Heart left ventricle (tissue), 16 donors: Measurements from ENCODE around the gene DRG1. TPM values are rescaled to one million over a fixed set of nuclear protein-coding genes. Genes with fewer than 3 reads are reported as not detected.
"Not testable (repeated sequence)": the region's sequence is repeated elsewhere in the genome, so short reads cannot be mapped to it uniquely, and the experiment has no call there.

Experiments
- ATAC-seq, 4 donors: fragments of 200-7000 bp; cut with Tn5 transposase; one replicate each; pipeline ENCODE4 v1.9.1; 2020 to 2022; ENCODE audit warnings: moderate library complexity in 4 of 4, mild to moderate bottlenecking in 3 of 4, moderate number of reproducible peaks in 1 of 4
- DNase-seq, 5 donors: peaks; one replicate each; pipeline ENCODE4 v3.0.0-alpha.2; 2020
- H3K27ac ChIP-seq, 12 donors: fragments of 200-600 bp; sonication (generic) in 4 of 12; one replicate each; pipeline versions ENCODE4 v1.5.0 to v1.8.0; 2016 to 2022; ENCODE audit warnings: mild to moderate bottlenecking in 2 of 12
- H3K27me3 ChIP-seq, 9 donors: fragments of 200-600 bp; sonication (generic) in 2 of 9; one replicate each; pipeline versions ENCODE4 v1.5.1 to v1.8.0; 2016 to 2022; ENCODE audit warnings: mild to moderate bottlenecking in 3 of 9
- H3K36me3 ChIP-seq, 9 donors: fragments of 200-600 bp; sonication (generic) in 2 of 9; one replicate each; pipeline versions ENCODE4 v1.5.0 to v1.8.0; 2018 to 2022; ENCODE audit warnings: mild to moderate bottlenecking in 2 of 9
- H3K4me1 ChIP-seq, 12 donors: fragments of 200-600 bp; sonication (generic) in 4 of 12; one replicate each; pipeline versions ENCODE4 v1.5.0 to v1.8.0; 2016 to 2022; ENCODE audit warnings: mild to moderate bottlenecking in 3 of 12
- H3K4me3 ChIP-seq, 12 donors: fragments of 200-600 bp; sonication (generic) in 4 of 12; one replicate each; pipeline versions ENCODE4 v1.5.0 to v1.8.0; 2017 to 2022; ENCODE audit warnings: mild to moderate bottlenecking in 9 of 12, moderate library complexity in 4 of 12
- H3K9me3 ChIP-seq, 12 donors: fragments of 200-600 bp; sonication (generic) in 4 of 12; one replicate each; pipeline versions ENCODE4 v1.5.0 to v1.8.0; 2016 to 2022; ENCODE audit warnings: mild to moderate bottlenecking in 1 of 12
- CTCF ChIP-seq, 12 donors: fragments of 200-600 bp; sonication (generic) in 4 of 12; IDR thresholded peaks; one replicate each; pipeline versions ENCODE4 v1.5.0 to v1.8.0; 2018 to 2022; ENCODE audit warnings: antibody characterized with exemption in 12 of 12, mild to moderate bottlenecking in 5 of 12
- POLR2A ChIP-seq, 2 donors: fragments of 450-650 bp; IDR thresholded peaks; one replicate each; pipeline ENCODE4 v1.6.1; 2017; ENCODE audit warnings: antibody characterized with exemption in 2 of 2, mild to moderate bottlenecking in 2 of 2, moderate library complexity in 2 of 2
- WGBS, 4 donors: extraction: QIAGEN DNeasy Blood & Tissue Kit in 2 of 4; methylation state at CpG; one replicate each; pipeline versions ENCODE4 v1.1.5 to v1.1.7; 2013 to 2018; 5-methylcytosine and 5-hydroxymethylcytosine counted together
- intact Hi-C, 10 donors: fragments of 100-400 bp; cut with DNase I; formaldehyde crosslinking; loops; one replicate each; pipeline versions ENCODE4 v1.11.1 to v1.14.2; 2022
- polyA plus RNA-seq, 2 donors: library from polyadenylated mRNA; stranded (reverse); fragments of 200-250 nt; gene quantifications; one replicate each; pipeline ENCODE4 v1.2.3, GENCODE V29; 2013
- total RNA-seq, 9 donors: library from RNA; depleted of rRNA in 2 of 9; stranded (reverse); fragments of >200 nt in 2 of 9; fragmentation: NEBNext Ultra II Directional in 3 of 9; extraction: Animal tissue kit (Norgen Biotek cat#: 25700) in 3 of 9; gene quantifications; one replicate each; pipeline versions ENCODE4 v1.1.0 to v1.2.4, GENCODE V29; 2016 to 2023
- donor health status: ischemic (EF 13 %, LVEDD 7.1; RV severe dilation, severe dysfunction).
- donor health status: healthy with polysubstance abuse.
- donor health status: DM: no; HTN: yes; CAD: no.
- donor health status: DM: no; HTN: no; CAD: no.
- donor health status: ischemic (EF 25% LVEDD 6.9; RV normal size, moderate dysfunction).
- donor health status: ischemic (EF 25% LVEDD 5.7; RV mildly dilated, moderate dysfunction).
- donor health status: healthy.
- donor health status: DM: yes; HTN: yes; CAD: no.
- donor health status: ischemic (EF 35%, LVEDD 5.7; RV mildly dilated, moderate dysfunction).
- donor health status: nonischemic (EF 11% LVEDD 7.7; RV severe dilation, severe dysfunction).
- donor health status: DM: yes; HTN: yes; CAD: no.
- donor health status: PGD.
- donor health status: ischemic (EF 29% LVEDD 5.4; RV normal size, mild dysfunction).
- donor health status: nonischemic (EF 23%, LVEDD 6.1; RV moderate dilation, normal function).

DRG1 gene
- total and polyA plus RNA-seq, 11 donors, result 50.1 to 94.8 (median 55.5) TPM

GRCh38 chr22:31394326-31394725 lies 5.1 kb upstream of the DRG1 start:
- TF ChIP-seq CTCF (IDR thresholded peaks at IDR 0.05), result no peak
- intact Hi-C loops, result no loop called here
- no peak overlapping the region for H3K4me3 ChIP-seq

GRCh38 chr22:31398231-31398630 lies 1.2 kb upstream of the DRG1 start:
- DNase-seq, result no peak
- ATAC-seq, result no peak
- H3K27me3 ChIP-seq, result no peaks in the 10 kb centered on the region
- H3K27ac ChIP-seq, result peak overlapping the region in 2 of 12 donors; percentile 90 to 93
- H3K4me3 ChIP-seq, result peak overlapping the region in 1 of 12 donors; percentile 80
- peaks cover 0 to 28% (median 16%) of the 10 kb centered on the region in 9 donors for H3K36me3 ChIP-seq
- intact Hi-C loops, result loop anchor here in 8 of 10 donors (2.0 to 5.0 kb wide), 3 partner anchors 51 to 99 kb away; partner anchors contain the start of genes PATZ1 (in 8 of the 8) and SFI1 (in 1 of the 8)
- TF ChIP-seq CTCF (IDR thresholded peaks at IDR 0.05) (no peak), POLR2A (IDR thresholded peaks at IDR 0.05) (no peak)
- H3K4me1 ChIP-seq, result peaks cover 3 to 22% (median 13%) of the 10 kb centered on the region in 12 donors
- 79 to 83% (median 79%) methylated on average over 5 of the region's 5 CpGs for WGBS, 4 donors
- H3K9me3 ChIP-seq, result no peaks in the 10 kb centered on the region

More at GRCh38 chr22:31394326-31394725, 5.1 kb upstream of the DRG1 start:
- Histone ChIP-seq H3K4me1 (peaks cover 0 to 9% (median 3%) of the 10 kb centered on the region in 12 donors), H3K27ac (no peak overlapping the region), H3K27me3 (no peaks in the 10 kb centered on the region), H3K36me3 (no peaks in the 10 kb centered on the region), H3K9me3 (no peaks in the 10 kb centered on the region)
- WGBS, 4 donors, result 65 to 74% (median 72%) methylated on average over 3 of the region's 3 CpGs
- ATAC-seq (no peak), DNase-seq (no peak)

- WGBS, 4 donors, result 1 to 2% (median 2%) methylated on average over 11 of the region's 11 CpGs
- intact Hi-C loops, result no loop called here
- no peak for TF ChIP-seq POLR2A (IDR thresholded peaks at IDR 0.05)
- TF ChIP-seq CTCF (IDR thresholded peaks at IDR 0.05), result no peak
- Histone ChIP-seq H3K27me3 (no peaks in the 10 kb centered on the region), H3K4me1 (peaks cover 3 to 22% (median 13%) of the 10 kb centered on the region in 12 donors), H3K27ac (peak overlapping the region; percentile 47 to 93 (median 89)), H3K9me3 (no peaks in the 10 kb centered on the region), H3K4me3 (peak overlapping the region; percentile 47 to 99 (median 81)), H3K36me3 (peaks cover 0 to 46% (median 34%) of the 10 kb centered on the region in 9 donors)
- ATAC-seq (no peak), DNase-seq (no peak)
These were observed 606 bp downstream of the DRG1 start for GRCh38 chr22:31400023-31400397.

DNA sequence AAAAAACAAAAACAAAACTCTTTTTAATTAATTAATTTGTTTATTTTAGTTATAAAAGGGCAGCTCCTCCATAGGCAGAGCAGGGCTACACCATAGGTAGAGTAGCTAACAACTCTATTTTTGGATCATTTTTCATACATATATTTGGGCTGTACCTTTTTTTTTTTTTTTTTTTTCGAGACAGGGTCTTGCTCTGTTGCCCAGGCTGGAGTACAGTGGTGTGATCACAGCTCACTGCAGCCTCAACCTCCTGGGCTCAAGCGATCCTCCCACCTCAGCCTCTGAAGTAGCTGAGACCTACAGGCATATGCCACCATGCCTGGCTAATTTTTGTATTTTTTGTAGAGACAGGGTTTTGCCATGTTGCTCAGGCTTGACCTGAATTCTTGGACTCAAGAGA lies 2.9 kb downstream of the DRG1 start:
- ATAC-seq, DNase-seq, H3K27me3 ChIP-seq, intact Hi-C loops, H3K9me3 ChIP-seq, H3K4me3 ChIP-seq, H3K27ac ChIP-seq: not testable (repeated sequence)
- WGBS, 4 donors, result 85 to 90% (median 88%) methylated on average over 2 of the region's 2 CpGs
- Histone ChIP-seq H3K36me3 (peaks cover 0 to 69% (median 57%) of the 10 kb centered on the region in 9 donors), H3K4me1 (peaks cover 3 to 27% (median 13%) of the 10 kb centered on the region in 12 donors)
